IPS-15b (cell line): Measurements from ENCODE around the gene NHSL2.
A peak's percentile ranks its signal among the peaks of the same experiment; 100 is the strongest.
"Not testable (repeated sequence)": the region's sequence is repeated elsewhere in the genome, so short reads cannot be mapped to it uniquely, and the experiment has no call there.

Experiments used
- H3K27me3 ChIP-seq: one replicate; pipeline ENCODE4 v1.6.1; 2013; ENCODE audit warnings: low read length; ENCODE audit not compliant: control insufficient read depth, insufficient read depth
- H3K36me3 ChIP-seq: one replicate; pipeline ENCODE4 v1.6.1; 2013; ENCODE audit warnings: low read length; ENCODE audit not compliant: control insufficient read depth, insufficient read depth
- H3K4me1 ChIP-seq: one replicate; pipeline ENCODE4 v1.6.1; 2013; ENCODE audit warnings: mild to moderate bottlenecking, low read length; ENCODE audit not compliant: control insufficient read depth, insufficient read depth
- H3K4me3 ChIP-seq: one replicate; pipeline ENCODE4 v1.5.1; 2013; ENCODE audit warnings: low read depth, low read length
- H3K9ac ChIP-seq: one replicate; pipeline ENCODE4 v1.6.1; 2013; ENCODE audit warnings: low read depth, mild to moderate bottlenecking, low read length
- H3K9me3 ChIP-seq: one replicate; pipeline ENCODE4 v1.6.1; 2013; ENCODE audit warnings: mild to moderate bottlenecking, low read length; ENCODE audit not compliant: control insufficient read depth, insufficient read depth

Gene NHSL2

GRCh38 chrX:71910643-71910985 lies at the start of gene NHSL2:
NHSL2 (plus strand) TSS chrX:71910845.
- Histone ChIP-seq H3K4me3 (peak within 1 kb of the TSS; percentile 63), H3K27me3 (no peaks in the 10 kb centered on the region), H3K9ac (peak within 1 kb of the TSS; percentile 54), H3K9me3 (no peaks in the 10 kb centered on the region), H3K36me3 (no peaks in the 10 kb centered on the region), H3K4me1 (peaks cover 2% of the 10 kb centered on the region)

GRCh38 chrX:71867680-71868079 lies 43.0 kb upstream of the NHSL2 start:
- H3K4me1 ChIP-seq: no peaks in the 10 kb centered on the region
- H3K4me3 ChIP-seq: no peak overlapping the region
- no peaks in the 10 kb centered on the region for H3K9me3 ChIP-seq
- H3K9ac ChIP-seq: no peak overlapping the region
- H3K27me3 ChIP-seq: no peaks in the 10 kb centered on the region
- no peaks in the 10 kb centered on the region for H3K36me3 ChIP-seq

DNA sequence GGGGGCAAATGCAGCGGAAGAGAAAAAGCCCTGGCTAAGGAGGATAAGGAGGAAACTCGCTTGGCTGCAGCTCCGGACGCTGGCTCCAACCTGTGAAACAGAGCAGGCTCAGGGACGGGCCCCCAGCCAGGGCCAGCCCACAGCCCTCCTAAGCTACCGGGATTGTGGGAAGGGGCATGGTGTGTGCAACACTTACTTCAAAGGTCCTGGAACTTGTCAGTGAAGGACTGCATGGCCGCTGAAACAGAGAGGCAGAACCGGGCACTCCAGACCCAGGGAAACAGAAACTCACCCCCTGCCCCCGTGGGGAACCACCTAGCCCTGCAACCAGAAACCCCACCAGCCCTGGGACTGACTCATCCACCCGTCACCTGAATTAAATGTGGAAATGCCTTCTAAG lies 41.1 kb upstream of the NHSL2 start:
- not testable (repeated sequence) for H3K9ac ChIP-seq, H3K27me3 ChIP-seq, H3K4me1 ChIP-seq, H3K36me3 ChIP-seq, H3K9me3 ChIP-seq, H3K4me3 ChIP-seq

DNA sequence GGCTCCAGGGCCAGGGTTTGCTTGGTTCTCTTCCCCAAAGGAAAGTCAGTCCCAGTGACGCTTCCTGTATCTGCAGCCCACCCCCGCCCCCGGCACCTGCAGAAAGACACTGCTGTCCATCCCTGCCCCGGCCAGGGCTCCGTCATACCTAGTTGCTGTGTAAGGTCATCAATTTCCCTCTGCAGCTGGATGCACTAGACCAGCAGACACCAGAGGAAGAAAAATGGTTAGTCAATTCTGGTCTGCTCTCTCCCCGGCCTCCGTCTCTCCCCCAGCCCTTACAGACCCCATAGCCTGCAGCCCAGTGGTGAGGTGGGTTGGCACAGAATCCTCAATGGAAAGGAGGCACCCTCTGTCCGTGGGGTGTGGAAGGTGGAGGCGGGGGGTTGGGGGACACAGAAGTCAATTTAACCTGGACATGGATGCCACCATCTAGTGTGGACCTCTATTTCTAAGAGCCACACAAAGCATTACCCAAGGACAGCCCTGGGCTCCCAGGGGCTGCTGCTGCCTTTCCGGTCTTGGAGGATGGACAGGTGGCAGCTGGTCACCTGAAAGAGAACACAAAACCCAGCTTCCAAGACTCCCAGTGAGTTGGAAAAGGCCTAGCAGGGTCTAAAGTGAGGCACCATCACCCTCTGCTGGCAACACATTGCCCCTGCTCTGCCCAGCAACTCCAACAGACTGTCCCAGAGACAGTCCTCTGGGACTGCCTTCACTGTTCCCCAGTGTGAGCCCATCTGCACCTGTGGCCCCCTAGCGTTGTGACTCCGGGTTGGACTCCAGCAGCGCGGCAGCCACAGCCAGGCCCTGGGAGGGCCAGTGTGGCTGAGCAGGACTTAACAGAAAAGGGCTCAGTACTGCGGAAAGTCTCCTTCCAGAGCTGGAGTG lies 40.2 kb upstream of the NHSL2 start:
- Histone ChIP-seq H3K9ac (no peak overlapping the region), H3K9me3 (peaks cover 2% of the 10 kb centered on the region), H3K27me3 (no peaks in the 10 kb centered on the region), H3K36me3 (no peaks in the 10 kb centered on the region), H3K4me1 (no peaks in the 10 kb centered on the region), H3K4me3 (no peak overlapping the region)

DNA sequence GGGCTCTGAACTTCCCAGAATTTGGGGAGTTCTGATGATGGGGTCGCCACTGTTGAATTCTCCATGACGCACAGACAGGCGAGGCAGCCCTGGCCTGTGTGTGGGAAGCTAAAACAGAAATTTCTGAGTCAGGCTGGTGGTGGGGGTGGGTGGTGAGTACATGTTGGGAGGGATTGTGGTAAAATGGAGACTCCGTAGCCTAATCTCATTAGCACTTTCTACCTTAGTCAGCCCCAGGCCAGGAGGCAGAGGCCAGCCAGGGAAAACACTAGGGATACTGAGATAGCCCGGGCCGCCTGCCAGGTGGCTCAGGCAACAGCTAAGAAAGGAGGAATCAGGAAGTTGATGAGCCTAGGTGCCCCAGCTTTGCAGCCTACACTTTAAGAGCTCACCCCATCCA lies 39.3 kb upstream of the NHSL2 start:
- Histone ChIP-seq H3K9ac (no peak overlapping the region), H3K27me3 (no peaks in the 10 kb centered on the region)

DNA sequence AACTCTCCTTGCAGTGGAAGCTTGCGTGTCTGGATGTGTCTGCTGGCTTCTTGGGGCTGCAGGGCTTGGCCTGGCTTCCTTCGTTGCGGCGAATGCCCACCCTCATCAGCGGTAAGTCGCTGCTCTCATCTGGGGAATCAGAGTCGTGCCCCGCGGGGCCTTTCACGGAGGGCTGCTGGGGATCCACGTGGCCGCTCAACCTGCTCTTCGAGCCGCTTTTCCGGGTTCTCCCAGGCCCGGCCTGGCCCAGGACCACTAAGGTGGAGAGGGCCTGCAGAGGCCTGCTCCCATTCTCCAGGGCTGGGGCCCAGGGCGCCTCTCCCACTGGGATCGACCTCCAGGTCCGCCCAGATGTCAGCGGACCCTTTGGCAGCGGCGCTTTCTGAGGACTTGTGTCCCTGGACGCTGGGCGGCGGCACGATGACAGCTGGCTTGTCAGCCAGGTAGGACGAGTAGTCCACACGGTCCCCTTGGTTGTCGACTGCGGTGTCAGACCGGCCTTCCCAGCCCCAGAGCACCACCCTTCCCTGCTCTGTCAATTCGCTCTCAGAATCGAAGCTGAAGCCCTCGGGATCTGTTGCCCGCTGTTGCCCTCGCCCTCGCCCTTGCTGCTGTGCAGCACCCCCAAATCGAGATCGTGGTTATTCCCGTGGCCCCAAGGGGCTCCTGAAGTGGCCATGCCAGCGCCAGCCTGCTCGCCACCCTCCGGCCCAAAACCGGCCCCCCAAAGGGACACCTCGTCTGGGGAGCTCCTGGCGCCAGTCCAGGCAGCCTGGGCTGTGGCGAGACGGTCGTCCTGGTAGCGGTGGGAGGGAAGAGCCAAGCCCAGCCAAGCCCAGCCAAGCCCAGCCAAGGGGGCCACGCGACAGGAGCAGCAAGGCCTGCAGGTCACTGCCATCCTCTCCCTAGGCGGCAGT lies 37.8 kb upstream of the NHSL2 start:
- Histone ChIP-seq H3K9me3 (peaks cover 2% of the 10 kb centered on the region), H3K27me3 (no peaks in the 10 kb centered on the region)

More for the DNA sequence above, 39.3 kb upstream of the NHSL2 start:
- Histone ChIP-seq H3K9me3 (peaks cover 2% of the 10 kb centered on the region), H3K36me3 (no peaks in the 10 kb centered on the region), H3K4me1 (no peaks in the 10 kb centered on the region), H3K4me3 (no peak overlapping the region)

GRCh38 chrX:71873459-71873833 lies 37.2 kb upstream of the NHSL2 start:
- Histone ChIP-seq H3K36me3 (no peaks in the 10 kb centered on the region), H3K9ac (no peak overlapping the region), H3K4me1 (no peaks in the 10 kb centered on the region), H3K4me3 (no peak overlapping the region), H3K27me3 (no peaks in the 10 kb centered on the region), H3K9me3 (peaks cover 2% of the 10 kb centered on the region)

More for the DNA sequence above, 37.8 kb upstream of the NHSL2 start:
- Histone ChIP-seq H3K36me3 (no peaks in the 10 kb centered on the region), H3K4me3 (no peak overlapping the region), H3K4me1 (no peaks in the 10 kb centered on the region), H3K9ac (no peak overlapping the region)

DNA sequence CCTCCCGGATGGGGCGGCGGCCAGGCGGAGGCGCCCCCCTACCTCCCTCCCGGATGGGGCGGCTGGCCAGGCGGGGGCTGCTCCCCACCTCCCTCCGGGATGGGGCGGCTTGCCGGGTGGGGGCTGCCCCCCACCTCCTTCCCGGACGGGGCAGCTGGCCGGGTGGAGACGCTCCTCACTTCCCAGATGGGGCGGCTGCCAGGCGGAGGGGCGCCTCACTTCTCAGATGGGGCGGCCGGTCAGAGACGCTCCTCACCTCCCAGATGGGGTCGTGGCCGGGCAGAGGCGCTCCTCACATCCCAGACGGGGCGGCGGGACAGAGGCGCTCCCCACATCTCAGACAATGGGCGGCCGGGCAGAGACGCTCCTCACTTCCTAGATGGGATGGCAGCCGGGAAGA lies 33.8 kb upstream of the NHSL2 start:
- H3K36me3 ChIP-seq, H3K9me3 ChIP-seq, H3K4me1 ChIP-seq: not testable (repeated sequence)

GRCh38 chrX:71885099-71885498 lies 25.5 kb upstream of the NHSL2 start:
- Histone ChIP-seq H3K36me3 (no peaks in the 10 kb centered on the region), H3K4me1 (no peaks in the 10 kb centered on the region), H3K4me3 (no peak overlapping the region), H3K9ac (no peak overlapping the region), H3K27me3 (no peaks in the 10 kb centered on the region), H3K9me3 (no peaks in the 10 kb centered on the region)

More for the DNA sequence above, 33.8 kb upstream of the NHSL2 start:
- H3K9ac ChIP-seq, H3K4me3 ChIP-seq, H3K27me3 ChIP-seq: not testable (repeated sequence)

DNA sequence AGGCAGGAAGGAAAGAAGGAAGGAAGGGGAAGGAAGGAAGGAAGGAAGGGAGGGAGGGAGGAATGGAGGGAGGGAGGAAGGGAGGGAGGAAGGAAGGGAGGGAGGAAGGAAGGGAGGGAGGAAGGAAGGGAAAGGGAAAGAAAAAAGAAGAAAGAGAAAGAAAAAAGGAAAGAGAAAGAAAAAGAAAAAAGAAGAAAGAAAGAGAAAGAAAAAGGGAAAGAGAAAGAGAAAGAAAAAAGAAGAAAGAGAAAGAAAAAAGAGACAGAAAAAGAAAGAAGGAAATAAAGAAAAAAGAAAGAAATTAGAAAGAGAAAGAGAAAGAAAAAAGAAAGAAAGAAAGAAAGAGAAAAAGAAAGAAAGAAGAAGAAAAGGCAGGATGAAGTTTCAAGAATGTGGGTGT lies 15.0 kb upstream of the NHSL2 start:
- Histone ChIP-seq H3K27me3 (no peaks in the 10 kb centered on the region), H3K9me3 (no peaks in the 10 kb centered on the region), H3K36me3 (no peaks in the 10 kb centered on the region), H3K4me3 (no peak overlapping the region), H3K4me1 (no peaks in the 10 kb centered on the region), H3K9ac (no peak overlapping the region)

DNA sequence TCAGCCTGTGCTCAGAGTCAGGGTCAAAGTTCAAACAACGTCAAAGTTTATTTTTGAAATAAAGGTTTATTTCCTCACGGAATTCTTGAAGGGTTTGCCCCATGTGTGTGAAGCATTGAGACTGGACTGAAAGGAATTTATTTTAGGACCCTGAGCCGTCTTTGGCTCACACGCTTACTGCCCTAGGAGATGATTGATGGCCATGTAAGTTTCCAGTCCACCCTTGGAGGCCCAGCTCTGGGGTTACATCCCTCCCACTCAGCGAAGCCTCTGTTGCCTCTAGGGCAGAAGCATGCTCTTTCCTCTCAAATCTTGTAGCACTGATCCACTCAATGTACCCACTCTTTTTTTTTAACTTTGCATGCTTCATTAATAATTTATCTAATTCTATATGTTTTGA lies 4.5 kb upstream of the NHSL2 start:
- Histone ChIP-seq H3K4me3 (no peak overlapping the region), H3K9ac (no peak overlapping the region), H3K9me3 (peaks cover 4% of the 10 kb centered on the region), H3K27me3 (no peaks in the 10 kb centered on the region), H3K36me3 (no peaks in the 10 kb centered on the region), H3K4me1 (no peaks in the 10 kb centered on the region)

DNA sequence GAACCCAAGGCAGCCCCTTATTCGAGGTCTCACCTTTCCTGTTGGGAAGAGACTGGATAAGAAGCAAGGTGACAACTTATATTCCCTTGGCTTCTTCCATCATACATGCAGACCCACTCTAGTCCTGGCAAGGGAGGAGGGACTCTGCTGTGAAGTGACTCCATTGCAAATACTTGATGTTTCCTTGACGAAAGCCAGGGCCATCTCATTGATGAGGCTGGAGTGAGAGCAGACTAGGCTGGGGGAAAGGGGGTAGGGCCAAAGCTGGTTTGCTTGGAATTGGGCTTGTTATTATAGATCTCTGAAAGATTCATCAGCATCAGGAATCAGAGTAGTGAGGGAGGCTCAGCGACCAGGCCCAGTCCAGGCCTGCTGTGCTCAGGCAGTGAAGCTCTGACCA lies 2.3 kb upstream of the NHSL2 start:
- Histone ChIP-seq H3K27me3 (no peaks in the 10 kb centered on the region), H3K36me3 (no peaks in the 10 kb centered on the region), H3K4me3 (no peak overlapping the region), H3K9ac (no peak overlapping the region), H3K4me1 (peaks cover 2% of the 10 kb centered on the region), H3K9me3 (peaks cover 4% of the 10 kb centered on the region)
